Hippocampal formation (tissue), 2 donors: ENCODE results near the gene MEGF8.
"Not testable (repeated sequence)": the region's sequence is repeated elsewhere in the genome, so short reads cannot be mapped to it uniquely, and the experiment has no call there.

ENCODE experiments used
- DNase-seq, 2 donors: peaks; one replicate each; lab custom pipeline; 2025; lab: John Stamatoyannopoulos, UW

The MEGF8 gene

GRCh38 chr19:42332059-42332458 lies 6.6 kb downstream of the MEGF8 start:
- no peak for DNase-seq

GRCh38 chr19:42333018-42333417 lies 7.6 kb downstream of the MEGF8 start:
- DNase-seq: no peak

GRCh38 chr19:42333975-42334696 lies 8.7 kb downstream of the MEGF8 start:
- DNase-seq: no peak

- DNase-seq: no peak
Measured at GRCh38 chr19:42334697-42335373, 9.4 kb downstream of the MEGF8 start.

- DNase-seq: no peak
Measured at GRCh38 chr19:42335374-42335936, 10.0 kb downstream of the MEGF8 start.

- no peak for DNase-seq
Measured at GRCh38 chr19:42335971-42336370, 10.5 kb downstream of the MEGF8 start.

- not testable (repeated sequence) for DNase-seq
Measured at GRCh38 chr19:42339126-42339860, 13.9 kb downstream of the MEGF8 start.

- DNase-seq: not testable (repeated sequence)
Measured at GRCh38 chr19:42339922-42340321, 14.5 kb downstream of the MEGF8 start.

GRCh38 chr19:42343344-42344110 lies 18.1 kb downstream of the MEGF8 start:
- no peak for DNase-seq

- DNase-seq: no peak
Measured at GRCh38 chr19:42344336-42344893, 19.0 kb downstream of the MEGF8 start.

- no peak for DNase-seq
Measured at GRCh38 chr19:42345191-42345812, 19.9 kb downstream of the MEGF8 start.

GRCh38 chr19:42348211-42348610 lies 22.8 kb downstream of the MEGF8 start:
- no peak for DNase-seq

- DNase-seq: no peak
Measured at GRCh38 chr19:42349378-42350107, 24.1 kb downstream of the MEGF8 start.

- no peak for DNase-seq
Measured at GRCh38 chr19:42350417-42350816, 25.0 kb downstream of the MEGF8 start.

- no peak for DNase-seq
Measured at GRCh38 chr19:42351079-42351735, 25.8 kb downstream of the MEGF8 start.

GRCh38 chr19:42352301-42353259 lies 27.1 kb downstream of the MEGF8 start:
- peak; percentile 37 to 40 for DNase-seq

GRCh38 chr19:42353341-42354015 lies 28.0 kb downstream of the MEGF8 start:
- DNase-seq: no peak

GRCh38 chr19:42355896-42356295 lies 30.5 kb downstream of the MEGF8 start:
- no peak for DNase-seq
